GM21825 (cell line): Measurements from ENCODE around the gene PLBD1.
A peak's percentile ranks its signal among the peaks of the same experiment; 100 is the strongest.

Experiments
- ATAC-seq: cut with Tn5 transposase; IDR thresholded peaks from one replicate; pipeline ENCODE4 v1.9.1; 2021; ENCODE audit warnings: mild to moderate bottlenecking, moderate library complexity; ENCODE audit not compliant: unreplicated experiment

Gene PLBD1

GRCh38 chr12:14567351-14568162 is at the start of gene PLBD1:
TSS of gene PLBD1 (minus strand) at chr12:14567883. CDS start at chr12:14567696, 187 bp downstream.
- ATAC-seq, result no peak

GRCh38 chr12:14614704-14615121 is 47.0 kb upstream of the PLBD1 start:
- peak; percentile 55 for ATAC-seq

- peak; percentile 94 for ATAC-seq
These were observed 46.0 kb upstream of the PLBD1 start for GRCh38 chr12:14613718-14614117.

- ATAC-seq, result no peak
These were observed 45.3 kb upstream of the PLBD1 start for GRCh38 chr12:14612898-14613445.

GRCh38 chr12:14612250-14612649 is 44.6 kb upstream of the PLBD1 start:
- no peak for ATAC-seq

GRCh38 chr12:14611640-14612203 is 44.0 kb upstream of the PLBD1 start:
- no peak for ATAC-seq

GRCh38 chr12:14607568-14607967 is 39.9 kb upstream of the PLBD1 start:
- no peak for ATAC-seq

GRCh38 chr12:14605401-14605989 is 37.8 kb upstream of the PLBD1 start:
- ATAC-seq, result no peak

GRCh38 chr12:14601692-14602478 is 34.2 kb upstream of the PLBD1 start:
- no peak for ATAC-seq

- ATAC-seq, result no peak
These were observed 29.8 kb upstream of the PLBD1 start for GRCh38 chr12:14597480-14597879.

- ATAC-seq, result no peak
These were observed 24.0 kb upstream of the PLBD1 start for GRCh38 chr12:14591719-14592118.

GRCh38 chr12:14589169-14590004 is 21.7 kb upstream of the PLBD1 start:
- no peak for ATAC-seq

- ATAC-seq, result no peak
These were observed 20.9 kb upstream of the PLBD1 start for GRCh38 chr12:14588571-14588970.

- no peak for ATAC-seq
These were observed 11.0 kb upstream of the PLBD1 start for GRCh38 chr12:14578646-14579045.

- ATAC-seq, result no peak
These were observed 9.7 kb upstream of the PLBD1 start for GRCh38 chr12:14577344-14577743.

- ATAC-seq, result no peak
These were observed 9.2 kb upstream of the PLBD1 start for GRCh38 chr12:14576896-14577295.

GRCh38 chr12:14575585-14575984 is 7.9 kb upstream of the PLBD1 start:
- ATAC-seq, result no peak

- no peak for ATAC-seq
These were observed 5.4 kb upstream of the PLBD1 start for GRCh38 chr12:14573118-14573517.

- no peak for ATAC-seq
These were observed 4.7 kb upstream of the PLBD1 start for GRCh38 chr12:14572401-14572800.

- ATAC-seq, result no peak
These were observed 4.1 kb upstream of the PLBD1 start for GRCh38 chr12:14571779-14572178.
